ENCODE data around the gene ARID3A.

Gene ARID3A

DNA sequence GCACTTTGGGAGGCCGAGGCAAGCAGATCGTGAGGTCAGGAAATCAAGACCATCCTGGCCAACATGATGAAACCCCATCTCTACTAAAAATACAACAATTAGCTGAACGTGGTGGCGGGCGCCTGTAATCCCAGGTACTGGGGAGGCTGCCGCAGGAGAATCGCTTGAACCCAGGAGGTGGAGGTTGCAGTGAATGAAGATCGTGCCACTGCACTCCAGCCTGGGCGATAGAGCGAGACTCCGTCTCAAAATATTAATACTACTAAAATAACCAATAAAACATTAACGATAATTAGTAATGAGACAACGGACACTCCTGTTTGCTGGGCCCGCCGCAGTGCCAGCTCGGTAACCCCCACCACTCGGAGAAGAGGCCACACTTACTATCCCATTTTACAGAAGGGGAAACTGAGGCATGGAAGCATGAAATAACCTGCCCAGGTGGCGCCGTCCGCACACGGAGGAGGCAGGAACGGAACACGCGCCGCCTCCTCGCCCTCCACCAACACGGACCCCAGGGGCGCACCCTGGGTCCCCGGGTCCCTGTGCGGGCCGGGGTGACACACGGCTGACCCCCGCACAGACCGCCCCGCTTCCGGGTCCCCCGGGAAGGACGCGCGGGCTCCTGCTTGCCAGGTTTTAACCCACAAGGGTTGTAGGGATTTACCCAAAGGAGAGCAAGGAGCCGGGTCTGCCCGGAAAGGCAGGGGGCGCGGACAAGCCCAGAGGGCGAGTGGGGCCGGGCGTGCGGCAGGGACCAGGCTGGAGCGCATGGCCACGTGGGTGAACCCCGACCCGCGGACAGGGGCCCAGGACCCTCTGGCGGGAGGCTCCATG is 14.4 kb upstream of the ARID3A start:
- in situ Hi-C loops (cut with MboI; ENCODE audit: low sequenced_read_pairs), result no loop called here

DNA sequence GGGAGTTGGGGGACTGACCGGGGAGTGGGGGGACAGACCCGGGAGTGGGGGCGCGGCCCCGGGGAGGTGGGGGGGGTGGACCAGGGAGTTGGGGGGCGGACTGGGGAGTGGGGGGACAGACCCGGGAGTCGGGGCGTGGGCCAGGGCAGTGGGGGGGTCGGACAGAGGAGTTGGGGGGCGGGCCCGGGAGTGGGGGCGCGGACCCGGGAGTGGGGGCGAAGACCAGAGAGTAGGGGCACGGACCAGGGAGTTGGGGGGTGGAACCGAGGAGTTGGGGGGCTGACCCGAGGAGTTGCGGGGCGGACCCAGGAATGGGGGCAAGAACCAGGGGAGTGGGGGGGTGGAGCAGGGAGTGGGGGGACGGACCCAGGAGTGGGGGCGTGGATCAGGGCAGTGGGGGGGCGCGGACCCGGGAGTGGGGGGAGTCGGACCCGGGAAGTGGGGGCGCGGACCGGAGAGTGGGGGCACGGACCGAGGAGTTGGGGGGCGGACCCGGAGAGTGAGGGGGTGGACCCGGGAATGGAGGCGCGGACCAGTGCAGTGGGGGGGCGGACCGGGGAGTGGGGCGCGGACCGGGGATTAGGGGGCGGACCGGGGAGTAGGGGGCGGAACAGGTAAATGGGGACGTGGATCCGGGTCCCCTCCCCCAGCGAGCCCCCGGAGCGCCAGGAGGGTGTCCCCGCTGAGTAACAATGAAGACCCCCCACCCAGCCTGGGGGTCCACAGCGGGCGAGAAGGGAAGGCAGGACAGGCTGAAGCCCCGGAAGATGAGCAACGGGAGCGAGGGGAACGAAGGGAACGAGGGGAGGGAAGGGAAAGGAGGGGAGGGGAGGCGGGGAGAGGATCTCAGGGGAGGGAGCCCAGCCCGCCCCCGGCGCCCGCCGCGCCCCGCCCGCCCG is 13.4 kb upstream of the ARID3A start:
- in situ Hi-C loops (cut with MboI; ENCODE audit: low sequenced_read_pairs), result no loop called here

GRCh38 chr19:913080-913748 is 12.6 kb upstream of the ARID3A start, which contains the start of gene R3HDM4:
Gene R3HDM4 (minus strand): TSS chr19:913219. CDS start chr19:913157, 62 bp downstream.
- in situ Hi-C loops (cut with MboI; ENCODE audit: low sequenced_read_pairs), result no loop called here

DNA sequence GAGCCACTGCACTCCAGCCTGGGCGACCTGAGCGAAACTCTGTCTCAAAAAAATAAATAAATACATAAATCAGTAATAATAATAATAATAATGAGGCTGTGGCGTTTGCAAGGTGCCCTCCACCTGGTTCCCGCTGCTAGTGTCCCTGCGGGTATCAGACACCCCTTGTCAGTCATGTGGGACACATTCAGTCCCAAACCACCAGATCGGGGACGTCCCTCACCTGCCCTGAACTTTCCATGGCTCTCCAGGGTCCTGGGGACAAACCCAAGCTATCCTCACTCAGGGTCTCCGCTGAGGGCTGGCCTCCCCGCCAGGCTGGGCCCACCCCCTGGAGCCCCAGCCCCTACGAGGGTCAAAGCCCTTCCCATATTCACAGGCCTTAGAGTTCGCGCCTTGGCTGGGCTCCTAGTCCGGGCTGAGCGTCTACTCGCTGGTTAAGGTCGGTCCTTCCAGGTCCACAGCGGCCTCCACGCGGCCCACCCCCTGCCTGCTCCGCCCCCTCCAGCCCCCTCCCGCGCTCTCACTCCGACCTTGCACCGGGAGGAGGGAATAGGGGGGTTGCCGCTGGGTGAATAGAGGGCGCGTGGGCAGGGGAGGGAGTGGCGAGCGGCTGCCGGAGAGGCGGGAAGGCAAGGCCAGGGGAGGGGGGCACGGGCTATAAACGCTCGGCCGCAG is 9.1 kb upstream of the ARID3A start:
- in situ Hi-C loops (cut with MboI; ENCODE audit: low sequenced_read_pairs), result no loop called here

DNA sequence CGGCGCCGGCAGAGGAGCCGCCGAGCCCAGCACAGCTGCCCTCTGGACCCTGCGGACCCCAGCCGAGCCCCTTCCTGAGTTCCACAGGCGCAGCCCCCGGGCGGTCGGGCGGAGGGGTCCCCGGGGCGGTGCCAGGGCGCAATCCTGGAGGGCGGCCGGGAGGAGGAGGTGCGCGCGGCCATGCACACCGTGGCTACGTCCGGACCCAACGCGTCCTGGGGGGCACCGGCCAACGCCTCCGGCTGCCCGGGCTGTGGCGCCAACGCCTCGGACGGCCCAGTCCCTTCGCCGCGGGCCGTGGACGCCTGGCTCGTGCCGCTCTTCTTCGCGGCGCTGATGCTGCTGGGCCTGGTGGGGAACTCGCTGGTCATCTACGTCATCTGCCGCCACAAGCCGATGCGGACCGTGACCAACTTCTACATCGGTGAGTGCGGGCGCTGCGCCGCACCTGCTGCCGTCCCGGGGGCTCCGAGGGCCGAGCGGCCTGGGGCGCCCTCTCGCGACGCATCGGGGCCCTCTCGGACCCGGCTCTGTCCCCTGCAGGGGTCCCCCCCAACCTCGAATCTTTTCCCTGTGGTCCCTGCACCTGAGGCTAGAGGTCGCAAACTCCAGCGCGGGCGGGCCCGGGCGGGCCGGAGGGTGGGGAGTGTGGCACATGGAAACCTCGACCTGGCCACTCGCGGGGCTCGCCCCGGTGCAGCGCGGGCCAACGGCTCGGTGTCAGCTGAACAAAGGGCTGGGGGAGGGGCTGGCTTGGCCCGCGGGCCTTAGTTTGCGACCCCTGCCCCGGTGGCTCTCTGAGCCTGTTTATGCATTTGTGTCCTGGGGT is 8.3 kb upstream of the ARID3A start, which contains the start of gene KISS1R:
Gene KISS1R, plus strand, starts transcription at position 11 of the 829 bp plus-strand sequence. Its CDS starts 170 bp downstream, at position 181.
- in situ Hi-C loops (cut with MboI; ENCODE audit: low sequenced_read_pairs), result no loop called here

DNA sequence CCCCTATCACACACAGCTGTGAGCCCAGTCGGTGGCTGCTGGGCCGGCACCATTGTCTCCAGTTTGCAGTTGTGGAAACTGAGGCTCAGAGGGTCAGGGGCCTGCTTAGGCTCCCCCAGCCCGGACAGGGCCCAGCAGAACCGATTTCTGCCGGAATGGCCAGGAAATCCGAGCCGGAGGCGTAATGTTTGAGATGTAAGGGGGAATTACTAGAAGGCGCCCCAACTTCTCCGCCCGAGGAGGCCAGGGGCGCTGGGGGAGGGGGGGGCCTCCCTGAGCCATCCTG is 7.7 kb upstream of the ARID3A start:
- in situ Hi-C loops (cut with MboI; ENCODE audit: low sequenced_read_pairs), result no loop called here

GRCh38 chr19:918481-919198 is 7.2 kb upstream of the ARID3A start:
- in situ Hi-C loops (cut with MboI; ENCODE audit: low sequenced_read_pairs), result no loop called here

DNA sequence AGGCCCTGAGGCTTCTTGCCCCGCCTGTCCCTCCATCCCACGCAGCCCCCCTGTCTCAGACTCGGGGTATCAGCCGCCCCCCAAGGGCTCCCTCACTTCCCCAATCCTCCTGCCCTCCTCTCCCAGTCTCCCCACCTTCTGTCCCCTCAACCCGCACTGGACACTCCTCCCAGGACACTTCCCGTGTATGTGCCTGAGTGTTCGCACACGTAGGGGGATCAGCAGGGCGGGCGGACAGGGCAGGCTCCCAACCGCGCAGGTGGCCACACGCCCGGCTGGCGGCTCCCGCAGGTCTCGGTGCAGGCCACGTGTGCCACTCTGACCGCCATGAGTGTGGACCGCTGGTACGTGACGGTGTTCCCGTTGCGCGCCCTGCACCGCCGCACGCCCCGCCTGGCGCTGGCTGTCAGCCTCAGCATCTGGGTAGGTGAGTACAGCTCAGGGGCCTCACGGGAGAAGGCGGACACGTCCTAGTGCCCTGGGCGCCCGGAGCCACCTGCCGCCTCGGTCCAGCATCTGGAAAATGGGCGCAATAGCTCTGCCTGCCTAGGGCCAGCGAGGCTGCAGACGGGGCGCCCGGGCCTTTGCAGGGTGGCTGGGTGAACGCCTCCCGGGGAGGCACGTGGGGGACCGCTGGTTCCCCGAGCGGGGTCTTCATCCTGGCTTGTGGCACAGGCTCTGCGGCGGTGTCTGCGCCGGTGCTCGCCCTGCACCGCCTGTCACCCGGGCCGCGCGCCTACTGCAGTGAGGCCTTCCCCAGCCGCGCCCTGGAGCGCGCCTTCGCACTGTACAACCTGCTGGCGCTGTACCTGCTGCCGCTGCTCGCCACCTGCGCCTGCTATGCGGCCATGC is 6.4 kb upstream of the ARID3A start:
- in situ Hi-C loops (cut with MboI; ENCODE audit: low sequenced_read_pairs), result no loop called here

DNA sequence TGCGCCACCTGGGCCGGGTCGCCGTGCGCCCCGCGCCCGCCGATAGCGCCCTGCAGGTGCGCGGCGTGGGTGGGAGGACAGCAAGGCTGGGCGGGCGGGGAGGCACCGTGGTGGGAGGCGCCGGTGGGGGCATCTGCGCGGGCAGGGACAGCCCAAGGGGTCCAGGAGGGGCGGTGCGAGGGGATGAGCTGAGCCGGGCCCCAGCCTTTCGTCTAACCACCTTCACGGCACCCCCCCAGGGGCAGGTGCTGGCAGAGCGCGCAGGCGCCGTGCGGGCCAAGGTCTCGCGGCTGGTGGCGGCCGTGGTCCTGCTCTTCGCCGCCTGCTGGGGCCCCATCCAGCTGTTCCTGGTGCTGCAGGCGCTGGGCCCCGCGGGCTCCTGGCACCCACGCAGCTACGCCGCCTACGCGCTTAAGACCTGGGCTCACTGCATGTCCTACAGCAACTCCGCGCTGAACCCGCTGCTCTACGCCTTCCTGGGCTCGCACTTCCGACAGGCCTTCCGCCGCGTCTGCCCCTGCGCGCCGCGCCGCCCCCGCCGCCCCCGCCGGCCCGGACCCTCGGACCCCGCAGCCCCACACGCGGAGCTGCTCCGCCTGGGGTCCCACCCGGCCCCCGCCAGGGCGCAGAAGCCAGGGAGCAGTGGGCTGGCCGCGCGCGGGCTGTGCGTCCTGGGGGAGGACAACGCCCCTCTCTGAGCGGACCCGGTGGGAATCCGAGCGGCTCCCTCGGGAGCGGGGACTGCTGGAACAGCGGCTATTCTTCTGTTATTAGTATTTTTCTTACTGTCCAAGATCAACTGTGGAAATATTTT is 5.6 kb upstream of the ARID3A start:
- in situ Hi-C loops (cut with MboI; ENCODE audit: low sequenced_read_pairs), result no loop called here

GRCh38 chr19:924553-925086 is 1.2 kb upstream of the ARID3A start:
- in situ Hi-C loops (cut with MboI; ENCODE audit: low sequenced_read_pairs), result no loop called here

- in situ Hi-C loops (cut with MboI; ENCODE audit: low sequenced_read_pairs), result no loop called here
Observed at GRCh38 chr19:925087-925525, 729 bp upstream of the ARID3A start.

- in situ Hi-C loops (cut with MboI; ENCODE audit: low sequenced_read_pairs), result no loop called here
Observed at GRCh38 chr19:926323-926588, 421 bp downstream of the ARID3A start.

GRCh38 chr19:926589-927350 is 935 bp downstream of the ARID3A start:
- in situ Hi-C loops (cut with MboI; ENCODE audit: low sequenced_read_pairs), result no loop called here

- in situ Hi-C loops (cut with MboI; ENCODE audit: low sequenced_read_pairs), result no loop called here
Observed at GRCh38 chr19:927351-927779, 1.5 kb downstream of the ARID3A start.

- in situ Hi-C loops (cut with MboI; ENCODE audit: low sequenced_read_pairs), result no loop called here
Observed at GRCh38 chr19:927780-928401, 2.1 kb downstream of the ARID3A start.

DNA sequence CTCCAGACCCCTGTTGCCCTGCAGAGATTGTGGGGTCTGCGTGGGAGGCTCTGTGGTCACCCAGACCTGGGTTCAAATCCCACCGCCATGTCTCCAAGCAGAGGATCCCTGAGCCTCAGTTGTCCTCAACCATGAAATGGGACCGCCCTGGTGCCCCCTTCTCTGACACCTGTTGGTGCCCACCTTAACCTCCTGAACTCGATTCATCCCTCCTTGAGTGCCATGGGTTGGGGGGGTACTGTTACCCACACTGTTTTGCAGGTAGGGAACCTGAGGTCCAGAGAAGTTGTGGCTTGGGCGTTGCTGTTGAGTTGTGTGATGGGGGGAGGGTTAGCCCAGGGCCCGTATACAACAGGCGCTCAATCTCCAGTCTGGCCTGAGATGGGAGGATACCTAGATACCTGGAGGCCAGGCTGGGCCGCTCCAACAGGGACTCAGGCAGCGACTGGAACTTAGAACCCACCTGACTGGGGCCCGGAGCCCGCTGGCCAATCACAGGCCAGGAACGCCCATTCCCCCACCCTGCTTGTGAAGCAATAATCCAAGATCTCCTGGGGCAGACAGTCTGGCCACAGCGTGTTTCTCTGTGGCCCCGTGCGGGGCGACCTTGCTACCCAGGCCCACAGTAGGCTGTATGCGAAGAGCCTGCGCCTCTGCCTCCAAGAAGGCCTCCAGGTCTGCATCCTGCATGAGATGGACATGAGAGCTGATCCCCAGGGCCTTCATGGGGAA is 2.8 kb downstream of the ARID3A start:
- in situ Hi-C loops (cut with MboI; ENCODE audit: low sequenced_read_pairs), result no loop called here
